KOPT-K1 (cell line): ENCODE data around the gene CELSR1.

Source experiments
- H3K27ac ChIP-seq: fragments of 200-600 bp; sonication (generic); 2 replicates; pipeline ENCODE4 v1.5.1; 2016; ENCODE audit warnings: antibody characterized with exemption, mild to moderate bottlenecking, low read depth, low read length; ENCODE audit not compliant: poor library complexity, severe bottlenecking
- H3K36me3 ChIP-seq: fragments of 200-600 bp; sonication (generic); 2 replicates; pipeline ENCODE4 v1.5.1; 2017; ENCODE audit warnings: antibody characterized with exemption, mild to moderate bottlenecking, low read length, moderate library complexity; ENCODE audit not compliant: insufficient read depth
- H3K9me3 ChIP-seq: fragments of 200-600 bp; sonication (generic); 2 replicates; pipeline ENCODE4 v1.5.1; 2017; ENCODE audit warnings: antibody characterized with exemption, low read length, mild to moderate bottlenecking; ENCODE audit not compliant: insufficient read depth, poor library complexity, severe bottlenecking

Gene CELSR1, protein sequence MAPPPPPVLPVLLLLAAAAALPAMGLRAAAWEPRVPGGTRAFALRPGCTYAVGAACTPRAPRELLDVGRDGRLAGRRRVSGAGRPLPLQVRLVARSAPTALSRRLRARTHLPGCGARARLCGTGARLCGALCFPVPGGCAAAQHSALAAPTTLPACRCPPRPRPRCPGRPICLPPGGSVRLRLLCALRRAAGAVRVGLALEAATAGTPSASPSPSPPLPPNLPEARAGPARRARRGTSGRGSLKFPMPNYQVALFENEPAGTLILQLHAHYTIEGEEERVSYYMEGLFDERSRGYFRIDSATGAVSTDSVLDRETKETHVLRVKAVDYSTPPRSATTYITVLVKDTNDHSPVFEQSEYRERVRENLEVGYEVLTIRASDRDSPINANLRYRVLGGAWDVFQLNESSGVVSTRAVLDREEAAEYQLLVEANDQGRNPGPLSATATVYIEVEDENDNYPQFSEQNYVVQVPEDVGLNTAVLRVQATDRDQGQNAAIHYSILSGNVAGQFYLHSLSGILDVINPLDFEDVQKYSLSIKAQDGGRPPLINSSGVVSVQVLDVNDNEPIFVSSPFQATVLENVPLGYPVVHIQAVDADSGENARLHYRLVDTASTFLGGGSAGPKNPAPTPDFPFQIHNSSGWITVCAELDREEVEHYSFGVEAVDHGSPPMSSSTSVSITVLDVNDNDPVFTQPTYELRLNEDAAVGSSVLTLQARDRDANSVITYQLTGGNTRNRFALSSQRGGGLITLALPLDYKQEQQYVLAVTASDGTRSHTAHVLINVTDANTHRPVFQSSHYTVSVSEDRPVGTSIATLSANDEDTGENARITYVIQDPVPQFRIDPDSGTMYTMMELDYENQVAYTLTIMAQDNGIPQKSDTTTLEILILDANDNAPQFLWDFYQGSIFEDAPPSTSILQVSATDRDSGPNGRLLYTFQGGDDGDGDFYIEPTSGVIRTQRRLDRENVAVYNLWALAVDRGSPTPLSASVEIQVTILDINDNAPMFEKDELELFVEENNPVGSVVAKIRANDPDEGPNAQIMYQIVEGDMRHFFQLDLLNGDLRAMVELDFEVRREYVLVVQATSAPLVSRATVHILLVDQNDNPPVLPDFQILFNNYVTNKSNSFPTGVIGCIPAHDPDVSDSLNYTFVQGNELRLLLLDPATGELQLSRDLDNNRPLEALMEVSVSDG (N-terminal part only)

GRCh38 chr22:46537225-46537945 is at the start of gene CELSR1:
CELSR1 (minus strand) TSS chr22:46537620; CDS start chr22:46537170, 450 bp downstream.
- Histone ChIP-seq H3K27ac (no peak within 1 kb of the TSS), H3K36me3 (no peaks in the 10 kb centered on the region)

GRCh38 chr22:46587061-46587460 is 49.6 kb upstream of the CELSR1 start:
- Histone ChIP-seq H3K36me3 (peaks cover 5% of the 10 kb centered on the region; the same call in 1 of the 2 replicates), H3K27ac (peak overlapping the region; percentile 88), H3K9me3 (no peaks in the 10 kb centered on the region)

More at GRCh38 chr22:46537225-46537945, at the start of gene CELSR1:
- no peaks in the 10 kb centered on the region for H3K9me3 ChIP-seq

DNA sequence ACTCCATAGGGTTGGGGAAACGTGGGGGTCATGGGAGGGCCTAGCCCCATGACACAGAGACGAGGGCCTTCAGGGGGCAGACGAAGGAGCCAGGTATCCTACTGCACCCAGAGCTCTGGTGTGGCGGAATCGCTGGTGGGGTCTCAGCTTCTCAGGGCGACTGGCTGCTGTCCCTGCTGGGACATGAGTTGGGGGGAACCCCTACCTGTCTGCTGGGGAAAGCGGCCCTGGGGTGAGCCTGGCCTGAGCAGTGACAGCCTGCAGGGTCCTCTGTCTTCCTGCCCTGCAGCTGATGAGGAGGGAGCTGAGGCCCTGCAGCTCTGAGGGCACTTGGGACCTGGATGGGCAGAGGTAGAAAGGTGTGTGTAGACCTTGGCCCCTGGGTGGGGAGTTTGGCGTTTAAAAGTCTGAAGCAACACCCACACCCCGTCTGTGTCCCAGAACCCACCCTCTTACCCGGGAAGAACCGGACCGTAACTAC is 49.2 kb upstream of the CELSR1 start:
- peaks cover 5% of the 10 kb centered on the region; the same call in 1 of the 2 replicates for H3K36me3 ChIP-seq
- H3K27ac ChIP-seq = peak overlapping the region; percentile 88
- H3K9me3 ChIP-seq = no peaks in the 10 kb centered on the region

- Histone ChIP-seq H3K27ac (peak overlapping the region; percentile 88), H3K36me3 (peaks cover 5% of the 10 kb centered on the region; the same call in 1 of the 2 replicates), H3K9me3 (no peaks in the 10 kb centered on the region)
These were observed 48.7 kb upstream of the CELSR1 start for GRCh38 chr22:46586123-46586519.

DNA sequence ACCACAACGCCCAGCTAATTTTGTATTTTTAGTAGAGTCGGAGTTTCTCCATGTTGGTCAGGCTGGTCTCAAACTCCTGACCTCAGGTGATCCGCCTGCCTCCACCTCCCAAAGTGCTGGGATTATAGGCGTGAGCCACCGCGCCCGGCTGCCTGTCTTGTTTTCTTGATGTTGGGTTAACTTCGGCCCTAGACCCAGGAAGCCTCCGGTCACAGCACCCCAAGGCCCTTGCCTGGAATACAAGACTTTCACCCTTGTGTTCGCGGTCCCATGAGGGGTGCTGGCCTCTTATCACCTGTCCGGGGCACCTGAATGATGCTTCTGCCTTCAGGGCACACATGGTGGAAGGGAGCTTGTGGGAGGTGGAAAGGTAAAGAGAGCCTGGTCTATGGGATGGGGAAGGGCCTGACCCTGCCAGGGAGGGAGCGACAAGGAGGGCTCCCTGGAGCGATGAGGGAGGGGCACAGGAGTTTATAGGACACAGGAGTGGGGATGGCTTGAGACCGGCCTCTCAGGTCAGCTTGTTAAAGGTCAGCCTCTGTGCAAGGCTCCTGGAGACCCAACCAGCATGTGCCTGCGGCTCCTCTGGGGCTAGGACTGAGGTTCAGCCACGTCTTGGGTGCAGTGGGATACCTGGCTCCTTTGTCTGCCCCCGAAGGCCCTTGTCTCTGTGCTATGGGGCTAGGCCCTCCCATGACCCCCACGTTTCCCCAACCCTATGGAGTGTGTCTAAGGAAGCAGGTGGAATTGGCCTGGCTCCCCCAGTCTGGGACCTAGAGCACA is 48.1 kb upstream of the CELSR1 start:
- no peaks in the 10 kb centered on the region for H3K9me3 ChIP-seq

DNA sequence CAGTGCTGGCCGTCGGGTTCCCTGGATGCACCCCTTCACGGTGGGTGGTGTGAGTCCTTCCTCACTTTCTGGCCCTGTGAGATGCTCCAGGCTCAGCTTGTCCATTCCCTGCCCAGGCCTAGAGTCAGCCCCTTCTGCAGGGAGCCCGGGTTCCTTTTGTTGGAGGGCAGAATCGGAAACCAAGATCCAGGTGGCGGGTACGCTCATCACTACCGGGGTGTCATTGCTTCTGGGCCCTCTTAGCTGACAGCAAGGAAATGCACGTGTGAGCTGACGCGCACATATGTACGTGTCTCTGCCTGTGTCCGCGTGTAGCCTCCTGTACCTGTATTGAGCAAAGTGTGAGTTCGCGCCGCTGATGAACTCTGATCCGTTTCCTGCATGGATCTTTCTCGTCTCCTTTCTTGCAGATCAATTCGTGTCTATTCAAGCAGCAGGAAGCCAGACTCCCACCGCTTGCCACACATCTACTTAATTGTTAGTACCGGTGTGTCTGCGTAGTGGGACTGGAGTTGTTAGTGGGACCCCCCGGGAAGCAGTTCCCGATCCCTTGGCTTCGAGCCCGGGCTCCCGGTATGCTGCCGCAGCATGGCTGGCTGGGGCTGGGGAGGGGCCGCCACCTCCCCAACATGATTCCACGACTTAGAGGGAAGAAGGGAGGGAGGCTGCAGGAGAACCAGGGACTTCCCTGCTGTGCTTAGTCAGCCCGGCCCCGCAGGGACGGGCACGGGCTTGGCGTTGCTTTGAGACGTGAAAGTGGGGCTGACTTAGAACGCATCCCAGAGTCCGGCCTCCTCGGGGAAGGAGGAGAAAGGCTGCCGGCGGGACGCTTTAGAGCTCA is 46.9 kb upstream of the CELSR1 start:
- Histone ChIP-seq H3K27ac (no peak overlapping the region), H3K9me3 (no peaks in the 10 kb centered on the region), H3K36me3 (peaks cover 5% of the 10 kb centered on the region; the same call in 1 of the 2 replicates)

More for the DNA sequence above, 48.1 kb upstream of the CELSR1 start:
- Histone ChIP-seq H3K27ac (no peak overlapping the region), H3K36me3 (peaks cover 5% of the 10 kb centered on the region; the same call in 1 of the 2 replicates)

DNA sequence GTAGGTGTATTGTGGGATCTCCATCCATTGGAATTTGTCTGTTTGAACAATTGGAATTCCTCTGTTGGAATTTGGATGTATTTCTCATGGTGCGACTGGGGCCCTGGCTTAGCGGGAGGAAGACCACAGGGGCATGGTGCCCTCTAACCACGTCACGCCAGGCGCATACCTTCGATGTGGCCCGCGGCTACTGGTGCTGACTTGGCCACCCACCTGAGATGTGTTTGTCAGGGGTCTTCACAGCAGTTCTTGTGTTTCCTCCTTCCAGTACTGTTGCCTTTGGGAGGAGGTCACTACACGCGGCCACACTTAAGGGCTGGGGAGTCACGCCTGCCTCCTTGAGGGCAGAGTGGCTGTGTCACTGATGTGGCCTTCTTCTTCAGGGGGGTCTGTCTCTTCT is 46.2 kb upstream of the CELSR1 start:
- no peak overlapping the region for H3K27ac ChIP-seq

DNA sequence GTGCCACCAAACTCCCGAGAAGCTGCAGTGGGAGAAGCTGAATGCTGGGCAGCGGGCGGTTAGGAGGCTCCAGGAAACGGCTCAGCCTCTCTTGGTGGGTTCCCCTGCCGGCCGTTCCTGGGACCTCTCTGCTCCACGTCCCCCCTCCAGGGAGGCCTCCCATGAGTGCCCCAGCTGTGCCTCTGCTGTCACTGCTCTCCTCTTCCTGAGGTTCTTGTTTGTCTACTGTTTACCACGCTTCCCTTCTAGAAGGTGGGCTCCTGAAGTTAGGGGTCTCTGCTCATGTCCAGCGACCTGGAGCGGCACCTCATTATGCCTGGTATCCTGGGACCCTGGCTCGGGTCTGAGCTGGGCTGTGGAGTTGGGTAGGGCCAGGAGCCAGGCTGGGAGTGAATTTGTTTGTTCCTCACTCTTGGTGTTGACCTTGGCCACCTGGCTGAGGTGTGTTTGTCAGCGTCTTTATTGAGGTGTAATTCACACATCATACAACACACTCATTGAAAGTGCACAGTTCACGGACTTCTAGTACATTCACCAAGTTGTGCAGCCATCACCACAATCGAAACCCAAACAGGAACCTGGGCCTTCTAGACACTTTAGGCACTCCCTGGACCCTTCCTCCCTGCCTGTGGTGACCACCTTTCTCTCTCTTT is 45.0 kb upstream of the CELSR1 start:
- Histone ChIP-seq H3K27ac (peak overlapping the region; percentile 46), H3K9me3 (no peaks in the 10 kb centered on the region), H3K36me3 (peaks cover 5% of the 10 kb centered on the region; the same call in 1 of the 2 replicates)

More for the DNA sequence above, 46.2 kb upstream of the CELSR1 start:
- peaks cover 5% of the 10 kb centered on the region; the same call in 1 of the 2 replicates for H3K36me3 ChIP-seq
- H3K9me3 ChIP-seq = no peaks in the 10 kb centered on the region

DNA sequence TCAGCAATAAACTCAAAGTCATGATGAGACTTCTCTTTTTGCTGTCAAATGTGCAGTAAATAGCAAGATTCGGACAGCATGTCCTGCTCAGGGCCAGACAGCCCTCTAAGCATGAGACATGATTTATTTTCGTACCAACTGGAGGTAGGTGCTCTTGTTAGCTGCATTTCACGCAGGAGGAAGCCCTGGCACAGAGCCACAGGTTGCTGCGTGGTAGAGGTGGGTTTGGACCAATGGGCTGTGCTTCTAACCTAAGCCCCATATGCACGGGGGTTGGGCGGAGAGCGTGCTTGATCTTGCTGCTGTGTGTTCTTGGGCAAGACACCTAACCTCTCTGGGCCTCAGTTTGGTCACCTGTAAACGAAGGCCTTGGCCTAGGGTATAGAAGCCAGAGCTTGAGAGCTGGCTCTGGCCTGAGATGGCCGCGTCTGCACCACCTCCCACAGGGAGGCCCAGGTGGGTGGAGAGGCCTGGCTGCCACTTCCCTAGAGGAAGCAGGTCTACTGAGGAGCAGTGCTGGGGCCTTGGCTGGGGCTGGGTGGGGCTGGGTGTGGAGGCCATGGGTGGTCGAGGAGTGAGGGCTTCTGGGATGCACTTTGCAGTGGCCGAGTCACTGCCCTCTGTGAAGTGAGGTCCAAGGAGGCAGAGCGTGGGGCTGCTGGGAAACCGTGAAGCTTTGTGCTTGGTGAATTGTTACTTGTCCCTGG is 44.3 kb upstream of the CELSR1 start:
- no peaks in the 10 kb centered on the region for H3K9me3 ChIP-seq
- peak overlapping the region; percentile 46 for H3K27ac ChIP-seq
- peaks cover 5% of the 10 kb centered on the region; the same call in 1 of the 2 replicates for H3K36me3 ChIP-seq

- peak overlapping the region; percentile 46 for H3K27ac ChIP-seq
- H3K36me3 ChIP-seq = peaks cover 5% of the 10 kb centered on the region; the same call in 1 of the 2 replicates
These were observed 43.6 kb upstream of the CELSR1 start for GRCh38 chr22:46580940-46581537.

GRCh38 chr22:46579751-46580449 is 42.5 kb upstream of the CELSR1 start:
- Histone ChIP-seq H3K27ac (peak overlapping the region; percentile 81), H3K36me3 (no peaks in the 10 kb centered on the region; the same call in 1 of the 2 replicates), H3K9me3 (no peaks in the 10 kb centered on the region)

More at GRCh38 chr22:46580940-46581537, 43.6 kb upstream of the CELSR1 start:
- no peaks in the 10 kb centered on the region for H3K9me3 ChIP-seq
